ENCODE measurements around the gene DCDC2C. TPM values are rescaled to one million over a fixed set of nuclear protein-coding genes. Genes with fewer than 3 reads are reported as not detected.

DCDC2C gene
- polyA plus RNA-seq, 1 of the 3 experiments (the other 2 are of a cell fraction) = not detected

DNA sequence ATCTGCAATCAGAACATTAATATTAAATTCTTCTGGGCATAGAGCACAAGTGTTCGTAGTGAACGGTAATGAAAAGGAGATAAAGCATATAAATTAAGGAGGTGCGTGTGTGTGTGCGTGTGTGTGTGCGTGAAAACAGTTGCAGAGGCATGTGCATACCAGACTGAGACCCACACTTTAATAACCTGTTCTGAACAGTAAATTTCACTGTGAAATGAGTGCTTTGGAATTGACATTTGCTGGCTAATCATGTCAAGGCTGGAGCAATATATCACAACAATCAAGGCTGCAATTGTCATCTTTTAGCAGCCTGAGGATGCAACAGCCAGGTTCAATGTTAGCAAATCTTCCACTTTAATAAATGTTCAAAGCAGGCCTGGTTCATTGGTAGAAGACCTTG lies 57.9 kb downstream of the DCDC2C start:
- ChIA-PET CTCF (interaction anchor here (1.0 to 4.3 kb wide), 3 partner anchors 20 to 32 kb away, joined by 3 to 20 read pairs (median 16); no protein-coding TSS in a partner anchor), POLR2A (no interaction called here)
- TF ChIP-seq MEF2A (IDR thresholded peaks at IDR 0.05; ENCODE audit: borderline replicate concordance, low read depth) (no peak), SMC3 (IDR thresholded peaks at IDR 0.05; ENCODE audit: low read depth, low read length) (no peak), YY1 (IDR thresholded peaks at IDR 0.05; ENCODE audit: low read depth) (no peak), TCF12 (IDR thresholded peaks at IDR 0.05) (no peak), MXI1 (IDR thresholded peaks at IDR 0.05; ENCODE audit: low read depth, low read length) (no peak), RFX5 (IDR thresholded peaks at IDR 0.05; ENCODE audit: low read length) (no peak), FOXM1 (IDR thresholded peaks at IDR 0.05; ENCODE audit: low read depth) (no peak), SIN3A (IDR thresholded peaks at IDR 0.05; ENCODE audit: borderline replicate concordance, low read depth, low read length) (no peak), NRF1 (IDR thresholded peaks at IDR 0.05; ENCODE audit: low read depth, low read length) (no peak), TEAD4 (IDR thresholded peaks at IDR 0.05; ENCODE audit: borderline replicate concordance, insufficient read depth) (no peak), POLR2AphosphoS5 (IDR thresholded peaks at IDR 0.05; ENCODE audit: low read depth, low read length) (no peak), EZH2phosphoT487 (IDR thresholded peaks at IDR 0.05; ENCODE audit: borderline replicate concordance, low read depth) (no peak), TAF1 (IDR thresholded peaks at IDR 0.05; ENCODE audit: borderline replicate concordance, low read depth, low read length) (no peak)
- TF ChIP-seq, protein P1, sequence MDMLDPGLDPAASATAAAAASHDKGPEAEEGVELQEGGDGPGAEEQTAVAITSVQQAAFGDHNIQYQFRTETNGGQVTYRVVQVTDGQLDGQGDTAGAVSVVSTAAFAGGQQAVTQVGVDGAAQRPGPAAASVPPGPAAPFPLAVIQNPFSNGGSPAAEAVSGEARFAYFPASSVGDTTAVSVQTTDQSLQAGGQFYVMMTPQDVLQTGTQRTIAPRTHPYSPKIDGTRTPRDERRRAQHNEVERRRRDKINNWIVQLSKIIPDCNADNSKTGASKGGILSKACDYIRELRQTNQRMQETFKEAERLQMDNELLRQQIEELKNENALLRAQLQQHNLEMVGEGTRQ (IDR thresholded peaks at IDR 0.05; ENCODE audit: borderline replicate concordance, low read depth, low read length) = no peak
- TF ChIP-seq, protein P2, sequence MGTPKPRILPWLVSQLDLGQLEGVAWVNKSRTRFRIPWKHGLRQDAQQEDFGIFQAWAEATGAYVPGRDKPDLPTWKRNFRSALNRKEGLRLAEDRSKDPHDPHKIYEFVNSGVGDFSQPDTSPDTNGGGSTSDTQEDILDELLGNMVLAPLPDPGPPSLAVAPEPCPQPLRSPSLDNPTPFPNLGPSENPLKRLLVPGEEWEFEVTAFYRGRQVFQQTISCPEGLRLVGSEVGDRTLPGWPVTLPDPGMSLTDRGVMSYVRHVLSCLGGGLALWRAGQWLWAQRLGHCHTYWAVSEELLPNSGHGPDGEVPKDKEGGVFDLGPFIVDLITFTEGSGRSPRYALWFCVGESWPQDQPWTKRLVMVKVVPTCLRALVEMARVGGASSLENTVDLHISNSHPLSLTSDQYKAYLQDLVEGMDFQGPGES (IDR thresholded peaks at IDR 0.05; ENCODE audit: low read depth, low read length) = no peak
- TF ChIP-seq, protein P3, sequence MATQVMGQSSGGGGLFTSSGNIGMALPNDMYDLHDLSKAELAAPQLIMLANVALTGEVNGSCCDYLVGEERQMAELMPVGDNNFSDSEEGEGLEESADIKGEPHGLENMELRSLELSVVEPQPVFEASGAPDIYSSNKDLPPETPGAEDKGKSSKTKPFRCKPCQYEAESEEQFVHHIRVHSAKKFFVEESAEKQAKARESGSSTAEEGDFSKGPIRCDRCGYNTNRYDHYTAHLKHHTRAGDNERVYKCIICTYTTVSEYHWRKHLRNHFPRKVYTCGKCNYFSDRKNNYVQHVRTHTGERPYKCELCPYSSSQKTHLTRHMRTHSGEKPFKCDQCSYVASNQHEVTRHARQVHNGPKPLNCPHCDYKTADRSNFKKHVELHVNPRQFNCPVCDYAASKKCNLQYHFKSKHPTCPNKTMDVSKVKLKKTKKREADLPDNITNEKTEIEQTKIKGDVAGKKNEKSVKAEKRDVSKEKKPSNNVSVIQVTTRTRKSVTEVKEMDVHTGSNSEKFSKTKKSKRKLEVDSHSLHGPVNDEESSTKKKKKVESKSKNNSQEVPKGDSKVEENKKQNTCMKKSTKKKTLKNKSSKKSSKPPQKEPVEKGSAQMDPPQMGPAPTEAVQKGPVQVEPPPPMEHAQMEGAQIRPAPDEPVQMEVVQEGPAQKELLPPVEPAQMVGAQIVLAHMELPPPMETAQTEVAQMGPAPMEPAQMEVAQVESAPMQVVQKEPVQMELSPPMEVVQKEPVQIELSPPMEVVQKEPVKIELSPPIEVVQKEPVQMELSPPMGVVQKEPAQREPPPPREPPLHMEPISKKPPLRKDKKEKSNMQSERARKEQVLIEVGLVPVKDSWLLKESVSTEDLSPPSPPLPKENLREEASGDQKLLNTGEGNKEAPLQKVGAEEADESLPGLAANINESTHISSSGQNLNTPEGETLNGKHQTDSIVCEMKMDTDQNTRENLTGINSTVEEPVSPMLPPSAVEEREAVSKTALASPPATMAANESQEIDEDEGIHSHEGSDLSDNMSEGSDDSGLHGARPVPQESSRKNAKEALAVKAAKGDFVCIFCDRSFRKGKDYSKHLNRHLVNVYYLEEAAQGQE (IDR thresholded peaks at IDR 0.05; ENCODE audit: low read depth, low read length) = no peak
- TF ChIP-seq, protein P4, sequence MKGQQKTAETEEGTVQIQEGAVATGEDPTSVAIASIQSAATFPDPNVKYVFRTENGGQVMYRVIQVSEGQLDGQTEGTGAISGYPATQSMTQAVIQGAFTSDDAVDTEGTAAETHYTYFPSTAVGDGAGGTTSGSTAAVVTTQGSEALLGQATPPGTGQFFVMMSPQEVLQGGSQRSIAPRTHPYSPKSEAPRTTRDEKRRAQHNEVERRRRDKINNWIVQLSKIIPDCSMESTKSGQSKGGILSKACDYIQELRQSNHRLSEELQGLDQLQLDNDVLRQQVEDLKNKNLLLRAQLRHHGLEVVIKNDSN (IDR thresholded peaks at IDR 0.05; ENCODE audit: borderline replicate concordance, low read depth) = no peak
- Histone ChIP-seq H3K9ac (no peak overlapping the region), H3K9me2 (no peaks in the 10 kb centered on the region), H3K27ac (ENCODE audit: low read depth in 2 of 2, low read length in 1 of 2) (no peak overlapping the region), H3K4me3 (ENCODE audit: low read depth in 2 of 2, low read length in 1 of 2) (no peak overlapping the region), H3K4me1 (ENCODE audit: control insufficient read depth in 1 of 2, insufficient read depth in 2 of 2, low read depth in 1 of 2, low read length in 1 of 2) (no peaks in the 10 kb centered on the region), H2AFZ (ENCODE audit: low read depth) (no peak overlapping the region), H3F3A (replicated peaks; ENCODE audit: insufficient read depth) (no peaks in the 10 kb centered on the region), H3K36me3 (replicated peaks in 1 of 2; ENCODE audit: control insufficient read depth in 1 of 2, insufficient read depth in 2 of 2, low read length in 1 of 2) (no peaks in the 10 kb centered on the region), H3K79me2 (ENCODE audit: insufficient read depth) (no peaks in the 10 kb centered on the region), H3K27me3 (ENCODE audit: insufficient read depth) (no peaks in the 10 kb centered on the region), H3K4me2 (no peak overlapping the region), H3K9me3 (no peaks in the 10 kb centered on the region), H4K20me1 (ENCODE audit: insufficient read depth) (no peaks in the 10 kb centered on the region)
- DNase-seq = no peak
- WGBS (ENCODE audit: low lambda C conversion rate) = 46% methylated on average over 5 of the region's 5 CpGs
